Uterus (tissue), 4 donors: ENCODE results near the gene PSMD1. TPM values are rescaled to one million over a fixed set of nuclear protein-coding genes. Genes with fewer than 3 reads are reported as not detected.

Source experiments
- DNase-seq, 2 donors: peaks; one replicate each; pipeline ENCODE4 v3.0.0-alpha.2; 2019 to 2020
- H3K27ac ChIP-seq, 2 donors: fragments of 200-600 bp; sonication (generic); 1 replicate in 1 of 2; 2 replicates in 1 of 2; pipeline ENCODE4 v1.5.1; 2016 to 2018
- H3K27me3 ChIP-seq, 2 donors: fragments of 200-600 bp; sonication (generic); one replicate each; pipeline ENCODE4 v1.5.1; 2018 to 2019; ENCODE audit warnings: control low read depth in 1 of 2
- H3K36me3 ChIP-seq, 2 donors: fragments of 200-600 bp; sonication (generic); one replicate each; pipeline ENCODE4 v1.5.1; 2019; ENCODE audit warnings: control low read depth in 1 of 2
- H3K4me1 ChIP-seq, 2 donors: fragments of 200-600 bp; sonication (generic); one replicate each; pipeline ENCODE4 v1.5.1; 2018 to 2019; ENCODE audit warnings: control low read depth in 1 of 2
- H3K4me3 ChIP-seq, 2 donors: fragments of 200-600 bp; sonication (generic); 1 replicate in 1 of 2; 2 replicates in 1 of 2; pipeline ENCODE4 v1.5.1; 2018 to 2019; ENCODE audit warnings: mild to moderate bottlenecking in 1 of 2
- H3K9me3 ChIP-seq, 2 donors: fragments of 200-600 bp; sonication (generic); one replicate each; pipeline ENCODE4 v1.5.1; 2019; ENCODE audit warnings: control low read depth in 1 of 2
- CTCF ChIP-seq, 4 experiments: fragments of 200-600 bp in 2 of 4; fragments of 450-650 bp in 2 of 4; sonication (generic) in 2 of 4; IDR thresholded peaks; one replicate each; pipeline ENCODE4 v1.5.1; 2016 to 2019; ENCODE audit warnings: antibody characterized with exemption in 4 of 4, mild to moderate bottlenecking in 2 of 4, moderate library complexity in 1 of 4
- POLR2A ChIP-seq, 2 donors: fragments of 450-650 bp; IDR thresholded peaks; one replicate each; pipeline ENCODE4 v1.6.1; 2016; ENCODE audit warnings: antibody characterized with exemption in 2 of 2, mild to moderate bottlenecking in 1 of 2, moderate library complexity in 1 of 2
- intact Hi-C: fragments of 100-400 bp; cut with DNase I; formaldehyde crosslinking; loops from one replicate; pipeline ENCODE4 v1.15.1; 2023; ENCODE audit warnings: low total_unique reads
- total RNA-seq, 4 donors: library from RNA; depleted of rRNA in 3 of 4; stranded (reverse); fragments of >200 nt in 3 of 4; gene quantifications; one replicate each; pipeline versions ENCODE4 v1.1.0 to v1.2.4, GENCODE V29; 2014 to 2023
- donor health status: DM: yes; HTN: yes; CAD: no.

PSMD1 gene
- total RNA-seq, 4 donors from 2014 or later: 54.4 to 96.6 (median 68.6) TPM

GRCh38 chr2:231046916-231047273 lies 9.8 kb upstream of the PSMD1 start:
- no peak overlapping the region for H3K27ac ChIP-seq

GRCh38 chr2:231047274-231047922 lies 9.3 kb upstream of the PSMD1 start:
- Histone ChIP-seq H3K4me1 (no peaks in the 10 kb centered on the region), H3K27ac (no peak overlapping the region), H3K9me3 (no peaks in the 10 kb centered on the region), H3K36me3 (no peaks in the 10 kb centered on the region), H3K4me3 (no peak overlapping the region), H3K27me3 (no peaks in the 10 kb centered on the region)
- intact Hi-C loops: no loop called here
- no peak for DNase-seq
- TF ChIP-seq CTCF (IDR thresholded peaks at IDR 0.05): no peak
- no peak for TF ChIP-seq POLR2A (IDR thresholded peaks at IDR 0.05)

More at GRCh38 chr2:231046916-231047273, 9.8 kb upstream of the PSMD1 start:
- Histone ChIP-seq H3K9me3 (no peaks in the 10 kb centered on the region), H3K27me3 (no peaks in the 10 kb centered on the region), H3K36me3 (no peaks in the 10 kb centered on the region), H3K4me1 (no peaks in the 10 kb centered on the region), H3K4me3 (no peak overlapping the region)
- intact Hi-C loops: no loop called here
- TF ChIP-seq CTCF (IDR thresholded peaks at IDR 0.05) (no peak), POLR2A (IDR thresholded peaks at IDR 0.05) (no peak)
- DNase-seq: no peak

- no peak overlapping the region for H3K4me3 ChIP-seq
- no peaks in the 10 kb centered on the region for H3K9me3 ChIP-seq
- DNase-seq: no peak
- no peaks in the 10 kb centered on the region for H3K4me1 ChIP-seq
- intact Hi-C loops: no loop called here
- H3K27me3 ChIP-seq: no peaks in the 10 kb centered on the region
- H3K36me3 ChIP-seq: no peaks in the 10 kb centered on the region
- H3K27ac ChIP-seq: no peak overlapping the region
- TF ChIP-seq POLR2A (IDR thresholded peaks at IDR 0.05) (no peak), CTCF (IDR thresholded peaks at IDR 0.05) (no peak)
These were observed 8.4 kb upstream of the PSMD1 start for GRCh38 chr2:231047923-231048915.

GRCh38 chr2:231049286-231050017 lies 7.2 kb upstream of the PSMD1 start:
- Histone ChIP-seq H3K4me1 (no peaks in the 10 kb centered on the region), H3K27ac (no peak overlapping the region), H3K9me3 (no peaks in the 10 kb centered on the region), H3K4me3 (no peak overlapping the region), H3K27me3 (no peaks in the 10 kb centered on the region), H3K36me3 (no peaks in the 10 kb centered on the region)
- no peak for TF ChIP-seq POLR2A (IDR thresholded peaks at IDR 0.05)
- TF ChIP-seq CTCF (IDR thresholded peaks at IDR 0.05): no peak
- intact Hi-C loops: no loop called here
- no peak for DNase-seq
